ENCODE results near the gene PPP1R3G.

DNA sequence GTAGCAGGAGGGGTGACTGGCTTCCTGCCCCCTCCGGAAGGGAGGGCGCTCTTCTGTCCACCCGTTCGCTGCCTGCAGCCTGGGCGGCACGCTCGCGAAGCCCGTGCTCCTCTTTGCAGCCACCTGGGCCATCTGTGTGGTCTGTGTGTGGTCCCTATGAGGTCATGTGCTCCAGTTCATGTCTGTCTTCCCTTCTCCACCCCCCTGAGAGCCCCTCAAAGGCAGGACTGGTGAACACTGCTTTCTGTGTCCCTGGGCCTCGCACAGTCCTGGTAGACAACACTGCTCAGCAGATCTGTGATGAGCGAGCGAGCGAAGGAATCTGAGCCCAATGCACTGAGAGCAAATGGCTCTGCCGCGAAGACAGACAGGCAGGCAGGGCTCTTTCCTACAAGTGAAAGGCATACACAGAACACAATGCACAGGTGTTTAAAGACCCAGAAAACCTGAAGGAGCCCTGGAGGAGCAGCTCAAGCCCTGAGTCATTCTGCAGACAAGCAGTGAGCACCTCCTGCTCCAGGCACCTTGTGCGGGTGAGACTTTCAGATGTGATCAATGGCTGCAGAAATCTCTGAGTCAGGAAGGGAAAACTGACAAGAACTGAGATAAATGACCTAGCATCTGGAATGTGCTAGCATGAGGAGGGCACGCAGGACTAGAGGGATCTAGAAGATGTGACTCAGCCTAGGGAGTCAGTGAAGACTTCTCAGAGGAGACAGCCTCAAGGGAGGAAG, 27.1 kb downstream of the PPP1R3G start:
- TF ChIP-seq, protein P1, sequence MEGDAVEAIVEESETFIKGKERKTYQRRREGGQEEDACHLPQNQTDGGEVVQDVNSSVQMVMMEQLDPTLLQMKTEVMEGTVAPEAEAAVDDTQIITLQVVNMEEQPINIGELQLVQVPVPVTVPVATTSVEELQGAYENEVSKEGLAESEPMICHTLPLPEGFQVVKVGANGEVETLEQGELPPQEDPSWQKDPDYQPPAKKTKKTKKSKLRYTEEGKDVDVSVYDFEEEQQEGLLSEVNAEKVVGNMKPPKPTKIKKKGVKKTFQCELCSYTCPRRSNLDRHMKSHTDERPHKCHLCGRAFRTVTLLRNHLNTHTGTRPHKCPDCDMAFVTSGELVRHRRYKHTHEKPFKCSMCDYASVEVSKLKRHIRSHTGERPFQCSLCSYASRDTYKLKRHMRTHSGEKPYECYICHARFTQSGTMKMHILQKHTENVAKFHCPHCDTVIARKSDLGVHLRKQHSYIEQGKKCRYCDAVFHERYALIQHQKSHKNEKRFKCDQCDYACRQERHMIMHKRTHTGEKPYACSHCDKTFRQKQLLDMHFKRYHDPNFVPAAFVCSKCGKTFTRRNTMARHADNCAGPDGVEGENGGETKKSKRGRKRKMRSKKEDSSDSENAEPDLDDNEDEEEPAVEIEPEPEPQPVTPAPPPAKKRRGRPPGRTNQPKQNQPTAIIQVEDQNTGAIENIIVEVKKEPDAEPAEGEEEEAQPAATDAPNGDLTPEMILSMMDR (IDR thresholded peaks at IDR 0.05) = no peak
- TF ChIP-seq POLR2AphosphoS5 (IDR thresholded peaks at IDR 0.05) (no peak), POLR2A (IDR thresholded peaks at IDR 0.05) (no peak)
